Mucosa of descending colon (tissue), 3 donors: ENCODE measurements around the gene PCED1A. TPM values are rescaled to one million over a fixed set of nuclear protein-coding genes. Genes with fewer than 3 reads are reported as not detected.

Experiments
- ATAC-seq: fragments of 200-7000 bp; cut with Tn5 transposase; one replicate; pipeline ENCODE4 v1.9.1; 2020; ENCODE audit warnings: mild to moderate bottlenecking, moderate library complexity
- DNase-seq, 3 donors: peaks; one replicate each; pipeline ENCODE4 v3.0.0-alpha.2; 2020
- H3K36me3 ChIP-seq: fragments of 200-600 bp; one replicate; pipeline ENCODE4 v1.8.0; 2021; ENCODE audit warnings: low read depth, mild to moderate bottlenecking
- H3K4me1 ChIP-seq: fragments of 200-600 bp; one replicate; pipeline ENCODE4 v1.8.0; 2021; ENCODE audit warnings: low read depth, mild to moderate bottlenecking
- H3K4me3 ChIP-seq: fragments of 200-600 bp; one replicate; pipeline ENCODE4 v1.8.0; 2021; ENCODE audit warnings: mild to moderate bottlenecking
- H3K9me3 ChIP-seq: fragments of 200-600 bp; one replicate; pipeline ENCODE4 v1.8.0; 2021; ENCODE audit warnings: mild to moderate bottlenecking
- intact Hi-C, 2 donors: fragments of 100-400 bp; cut with DNase I in 1 of 2; cut with micrococcal nuclease in 1 of 2; formaldehyde crosslinking; loops; one replicate each; pipeline versions ENCODE4 v1.11.0 to v1.11.1; 2022; cut with DNase I, micrococcal nuclease
- total RNA-seq, 3 donors: library from RNA; stranded (reverse); fragmentation: NEBNext Ultra II Directional in 2 of 3; extraction: Animal tissue kit (Norgen Biotek cat#: 25700) in 2 of 3; gene quantifications; one replicate each; pipeline versions ENCODE4 v1.2.1 to v1.2.4, GENCODE V29; 2021 to 2023
- TF ChIP-seq, protein P1 (sequence below): fragments of 200-600 bp; IDR thresholded peaks from one replicate; pipeline ENCODE4 v1.8.0; 2022; ENCODE audit warnings: antibody characterized with exemption, mild to moderate bottlenecking
- donor health status: DM: no; HTN: no; CAD: no; lungs with moderate emphysema.
- donor health status: DM: no; HTN: no; CAD: no.
- donor health status: DM: no; HTN: yes; CAD: no.

PCED1A gene
- total RNA-seq, 3 donors from 2014 or later = 21.1 to 35.0 (median 29.6) TPM

GRCh38 chr20:2799688-2800520, 40.6 kb downstream of the PCED1A start:
- Histone ChIP-seq H3K36me3 (no peaks in the 10 kb centered on the region), H3K9me3 (no peaks in the 10 kb centered on the region), H3K4me3 (no peak overlapping the region), H3K4me1 (peaks cover 16% of the 10 kb centered on the region)
- peak; percentile 26 for ATAC-seq
- TF ChIP-seq, protein P1, sequence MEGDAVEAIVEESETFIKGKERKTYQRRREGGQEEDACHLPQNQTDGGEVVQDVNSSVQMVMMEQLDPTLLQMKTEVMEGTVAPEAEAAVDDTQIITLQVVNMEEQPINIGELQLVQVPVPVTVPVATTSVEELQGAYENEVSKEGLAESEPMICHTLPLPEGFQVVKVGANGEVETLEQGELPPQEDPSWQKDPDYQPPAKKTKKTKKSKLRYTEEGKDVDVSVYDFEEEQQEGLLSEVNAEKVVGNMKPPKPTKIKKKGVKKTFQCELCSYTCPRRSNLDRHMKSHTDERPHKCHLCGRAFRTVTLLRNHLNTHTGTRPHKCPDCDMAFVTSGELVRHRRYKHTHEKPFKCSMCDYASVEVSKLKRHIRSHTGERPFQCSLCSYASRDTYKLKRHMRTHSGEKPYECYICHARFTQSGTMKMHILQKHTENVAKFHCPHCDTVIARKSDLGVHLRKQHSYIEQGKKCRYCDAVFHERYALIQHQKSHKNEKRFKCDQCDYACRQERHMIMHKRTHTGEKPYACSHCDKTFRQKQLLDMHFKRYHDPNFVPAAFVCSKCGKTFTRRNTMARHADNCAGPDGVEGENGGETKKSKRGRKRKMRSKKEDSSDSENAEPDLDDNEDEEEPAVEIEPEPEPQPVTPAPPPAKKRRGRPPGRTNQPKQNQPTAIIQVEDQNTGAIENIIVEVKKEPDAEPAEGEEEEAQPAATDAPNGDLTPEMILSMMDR = no peak
- intact Hi-C loops = no loop called here
- no peak for DNase-seq

GRCh38 chr20:2799271-2799670, 41.2 kb downstream of the PCED1A start:
- intact Hi-C loops = no loop called here
- H3K4me1 ChIP-seq = peaks cover 16% of the 10 kb centered on the region
- ATAC-seq (no peak), DNase-seq (no peak)
- no peaks in the 10 kb centered on the region for H3K9me3 ChIP-seq
- no peak overlapping the region for H3K4me3 ChIP-seq
- TF ChIP-seq, protein P1 = no peak
- no peaks in the 10 kb centered on the region for H3K36me3 ChIP-seq

DNA sequence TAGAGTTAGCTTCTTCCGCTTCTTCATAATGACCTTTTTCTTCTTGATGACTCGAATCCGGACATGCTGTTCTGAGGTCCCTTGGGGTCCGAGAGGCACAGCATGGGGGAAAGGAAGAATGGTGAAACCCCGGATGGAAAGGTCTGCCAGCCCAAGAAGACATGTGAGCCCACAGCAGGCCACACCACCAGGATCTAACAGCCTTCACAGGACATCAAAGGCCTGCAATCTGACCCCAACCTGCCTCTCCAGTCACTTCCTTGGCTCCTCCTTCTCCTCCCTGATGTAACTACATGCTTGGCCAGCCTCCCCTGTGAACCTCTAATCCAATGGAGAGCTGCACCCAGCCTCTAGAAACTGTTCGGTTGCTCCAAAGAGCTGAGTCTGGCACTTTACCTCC, 41.6 kb downstream of the PCED1A start:
- intact Hi-C loops = no loop called here
- DNase-seq = no peak
- H3K9me3 ChIP-seq = no peaks in the 10 kb centered on the region
- H3K36me3 ChIP-seq = no peaks in the 10 kb centered on the region
- TF ChIP-seq, protein P1 = no peak
- no peak overlapping the region for H3K4me3 ChIP-seq
- ATAC-seq = no peak
- H3K4me1 ChIP-seq = peaks cover 16% of the 10 kb centered on the region

DNA sequence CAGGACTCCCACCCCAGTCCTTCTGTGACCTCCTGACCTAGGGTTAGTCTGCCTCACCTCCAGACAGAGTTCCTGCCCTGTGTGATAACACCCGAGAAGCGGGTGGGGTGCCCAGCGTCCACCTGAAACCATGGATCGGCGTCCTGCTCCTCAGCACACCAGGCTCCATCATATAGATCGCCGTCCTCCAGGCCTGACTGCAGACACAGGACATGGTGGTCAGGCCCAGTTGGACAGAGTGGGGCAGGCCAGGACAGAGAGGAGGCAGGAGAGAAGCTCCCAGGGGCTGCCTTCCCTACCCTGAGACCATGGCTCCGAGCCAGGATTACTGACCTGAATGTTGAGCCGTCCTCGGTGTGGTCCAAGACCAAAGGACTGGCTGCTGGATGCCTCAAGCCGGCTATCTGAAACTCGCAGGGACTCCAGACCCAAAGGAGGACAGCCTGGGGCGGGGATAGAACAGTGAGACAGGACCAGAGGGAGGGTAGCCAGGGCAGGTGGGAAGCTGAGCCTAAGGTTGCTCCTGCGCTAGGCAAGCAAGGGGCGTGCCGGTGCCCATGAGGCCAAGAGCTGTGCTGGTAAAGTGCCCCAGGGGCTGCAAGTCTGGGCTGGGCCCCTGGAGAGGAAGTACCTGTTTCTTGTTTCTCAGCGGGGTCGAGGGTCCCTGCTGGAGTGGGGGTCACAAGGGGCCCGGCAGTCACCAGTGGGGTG, 42.2 kb downstream of the PCED1A start:
- TF ChIP-seq, protein P1 = no peak
- ATAC-seq = no peak

GRCh38 chr20:2797136-2797983, 43.1 kb downstream of the PCED1A start:
- Histone ChIP-seq H3K9me3 (no peaks in the 10 kb centered on the region), H3K4me1 (peaks cover 16% of the 10 kb centered on the region), H3K36me3 (no peaks in the 10 kb centered on the region), H3K4me3 (no peak overlapping the region)
- TF ChIP-seq, protein P1 = no peak
- intact Hi-C loops = no loop called here
- ATAC-seq (no peak), DNase-seq (no peak)

More for the DNA sequence above, 42.2 kb downstream of the PCED1A start:
- no peak for DNase-seq
- Histone ChIP-seq H3K36me3 (no peaks in the 10 kb centered on the region), H3K4me1 (peaks cover 16% of the 10 kb centered on the region), H3K4me3 (no peak overlapping the region), H3K9me3 (no peaks in the 10 kb centered on the region)
- intact Hi-C loops = no loop called here
